Endometrium (tissue), 2 donors: ENCODE results near the gene AKT2.
"Not testable (repeated sequence)": the region's sequence is repeated elsewhere in the genome, so short reads cannot be mapped to it uniquely, and the experiment has no call there.

Experiments
- FAIRE-seq: peaks from 2 replicates; lab custom pipeline; 2012; peaks lifted over from hg19 to GRCh38; lab: Jason Lieb, UNC
- donor health status: control.
- donor health status: control.

Gene AKT2

DNA sequence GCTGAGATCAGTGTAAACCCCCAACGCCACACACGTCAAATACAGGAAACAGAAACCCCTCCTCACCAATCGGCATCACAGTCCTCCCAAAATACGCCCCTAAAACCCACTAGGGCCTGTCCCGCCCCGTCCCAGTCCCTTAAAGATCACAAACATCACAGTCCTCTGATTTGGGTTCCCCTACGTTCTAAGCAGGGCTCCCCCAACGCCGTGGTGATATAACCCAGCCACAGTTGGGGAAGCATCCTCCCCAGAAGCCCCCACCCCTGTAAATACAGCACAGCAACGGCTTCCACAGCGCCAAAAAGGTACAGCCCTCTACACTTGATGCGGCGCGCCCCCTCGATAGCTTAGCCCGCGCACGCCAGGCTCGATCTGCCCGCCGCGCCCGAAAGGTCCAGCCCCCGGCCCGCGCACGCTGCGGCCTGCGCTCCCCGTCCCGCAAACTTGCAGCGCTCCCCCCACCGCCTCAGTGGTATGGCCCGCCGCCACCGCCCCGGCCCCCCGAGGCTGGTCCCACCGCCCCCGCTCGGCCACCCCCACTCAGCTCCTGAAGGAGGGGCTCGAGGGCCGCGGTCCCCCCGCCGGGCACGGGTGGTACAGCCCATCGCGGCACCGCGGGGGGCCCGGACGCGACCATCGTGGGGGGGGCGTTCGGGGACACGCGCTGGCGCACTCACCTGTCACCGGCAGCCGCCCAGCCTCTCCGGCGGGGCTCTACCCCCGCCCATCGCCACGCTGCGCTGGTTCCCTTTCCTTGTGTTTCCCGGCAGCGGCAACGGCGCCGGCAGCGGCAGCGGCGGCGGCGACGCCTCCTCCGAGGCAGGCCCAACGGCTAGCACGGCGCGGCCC, at the start of gene AKT2:
Gene AKT2 (minus strand): TSS at position 845 of the 852 bp plus-strand sequence. CDS start 20,078 bp downstream, outside the sequence.
- FAIRE-seq: no peak

DNA sequence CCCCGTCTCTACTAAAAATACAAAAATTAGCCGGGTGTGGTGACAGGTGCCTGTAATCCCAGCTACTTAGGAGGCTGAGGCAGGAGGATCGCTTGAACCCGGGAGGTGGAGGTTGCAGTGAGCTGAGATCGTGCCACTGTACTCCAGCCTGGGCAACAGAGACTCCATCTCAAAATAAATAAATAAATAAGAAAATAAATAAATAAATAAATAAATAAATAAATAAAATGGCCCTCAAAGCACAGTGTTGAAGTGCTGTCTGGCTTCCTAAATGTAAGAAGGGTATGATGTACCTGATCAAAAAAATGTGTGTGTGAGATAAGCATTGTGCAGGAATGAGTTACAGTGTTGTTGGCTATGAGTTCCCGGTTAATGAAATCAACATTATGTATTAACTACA, 47.9 kb upstream of the AKT2 start:
- FAIRE-seq: not testable (repeated sequence)

DNA sequence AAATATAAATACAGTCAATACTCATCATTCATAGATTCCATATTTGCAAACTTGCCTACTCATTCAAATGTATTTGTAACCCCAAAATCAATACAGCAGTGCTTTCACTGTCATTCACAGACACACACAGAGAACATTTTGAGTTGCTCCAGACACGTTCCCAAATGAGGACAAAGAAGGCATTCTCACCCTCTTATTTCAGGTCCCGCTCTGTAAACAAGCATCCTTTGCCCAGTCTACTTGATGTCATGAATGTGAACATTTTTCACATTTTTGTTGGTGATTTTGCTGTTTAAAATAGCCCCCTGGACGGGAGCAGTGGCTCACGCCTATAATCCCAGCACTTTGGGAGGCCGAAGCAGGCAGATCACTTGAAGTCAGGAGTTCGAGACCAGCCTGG, 47.5 kb upstream of the AKT2 start:
- FAIRE-seq: no peak

DNA sequence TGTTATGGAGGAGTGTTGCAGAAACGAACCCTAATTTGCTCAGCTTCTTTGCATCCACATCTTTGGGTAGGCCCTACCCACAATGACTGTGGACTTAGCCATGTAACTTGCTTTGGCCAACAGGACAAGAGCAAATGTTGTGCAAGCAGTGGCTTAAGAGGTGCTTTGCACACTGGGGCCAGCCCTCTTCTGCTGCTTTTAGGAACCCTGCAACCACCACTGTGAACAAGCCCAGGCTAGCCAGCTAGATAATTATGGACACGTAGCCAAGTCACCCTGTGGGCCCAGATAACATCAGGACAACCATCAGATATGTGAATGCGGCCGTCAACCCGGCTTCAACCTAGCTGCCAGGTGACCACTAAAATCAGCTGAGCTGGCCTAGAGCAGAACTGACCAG, 45.9 kb upstream of the AKT2 start:
- FAIRE-seq: no peak

DNA sequence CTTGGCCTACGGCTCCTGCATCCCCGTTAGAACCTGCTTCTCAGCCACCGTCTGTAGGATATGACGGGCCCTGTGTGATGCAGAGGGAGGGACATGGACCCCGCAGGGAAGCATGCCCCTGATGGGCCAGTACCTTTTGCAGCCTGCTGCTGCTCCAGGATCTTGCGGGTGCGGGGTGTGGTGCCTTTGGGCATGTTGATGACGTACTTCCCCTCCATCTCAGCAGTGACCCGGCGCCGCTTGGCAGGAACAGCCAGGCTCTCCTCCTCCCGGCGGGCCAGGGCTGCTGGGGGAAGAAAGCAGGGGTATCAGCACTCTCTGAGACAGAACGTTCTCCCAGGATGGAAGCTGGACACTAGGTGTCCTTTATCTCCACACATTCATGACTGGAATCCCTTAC, 41.1 kb upstream of the AKT2 start:
- FAIRE-seq: no peak

DNA sequence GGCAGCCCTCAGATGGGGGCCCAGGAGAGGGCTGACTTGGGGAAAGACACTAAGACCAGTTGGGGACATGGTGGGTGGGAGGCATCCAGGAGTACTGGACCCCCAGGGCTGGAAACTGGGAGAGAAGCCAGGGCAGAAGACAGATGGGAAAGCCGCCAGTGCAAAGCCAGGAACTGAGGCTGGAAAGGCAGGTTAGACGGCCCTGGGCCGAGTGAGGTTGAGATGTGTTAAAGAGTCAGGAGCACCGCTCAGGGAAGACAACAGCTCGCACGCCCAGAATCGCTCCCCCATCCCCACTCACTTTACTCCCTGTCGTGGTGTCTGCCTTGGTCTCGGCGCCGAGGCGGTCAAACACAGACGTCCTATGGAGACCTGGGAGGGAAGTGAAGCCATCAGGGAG, 38.6 kb upstream of the AKT2 start:
- FAIRE-seq: no peak

DNA sequence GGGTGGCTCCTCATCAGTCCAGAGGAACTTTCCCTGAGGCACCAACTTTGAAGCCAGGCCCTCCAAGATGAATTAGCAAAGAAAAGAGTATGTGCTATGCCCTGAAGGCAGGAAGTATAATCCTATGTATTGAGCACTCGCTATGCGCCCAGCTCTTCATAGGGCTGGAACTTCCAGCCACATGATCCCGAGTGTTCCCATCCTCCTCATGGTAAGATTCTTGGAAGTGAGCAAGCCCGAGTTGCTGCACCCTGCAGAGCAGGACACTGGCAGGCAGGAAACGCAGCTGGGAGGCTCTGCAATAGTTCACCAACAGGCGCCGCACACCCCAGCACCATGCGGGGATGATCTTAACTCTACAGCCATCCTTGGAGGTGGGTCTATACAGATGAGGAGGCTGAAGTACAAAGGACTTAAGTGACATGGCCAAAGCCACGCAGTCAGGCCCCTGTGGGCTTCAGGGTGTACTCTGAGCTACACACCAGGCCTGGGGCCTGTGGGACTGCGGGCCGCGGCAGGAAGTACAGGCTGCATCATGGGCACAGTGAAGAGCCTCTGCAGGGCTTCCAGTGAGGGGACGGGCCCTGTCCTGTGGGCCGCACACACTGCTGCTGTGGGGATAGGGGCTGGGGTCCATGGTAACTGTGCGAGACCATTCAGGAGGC, 37.9 kb upstream of the AKT2 start:
- FAIRE-seq: no peak

DNA sequence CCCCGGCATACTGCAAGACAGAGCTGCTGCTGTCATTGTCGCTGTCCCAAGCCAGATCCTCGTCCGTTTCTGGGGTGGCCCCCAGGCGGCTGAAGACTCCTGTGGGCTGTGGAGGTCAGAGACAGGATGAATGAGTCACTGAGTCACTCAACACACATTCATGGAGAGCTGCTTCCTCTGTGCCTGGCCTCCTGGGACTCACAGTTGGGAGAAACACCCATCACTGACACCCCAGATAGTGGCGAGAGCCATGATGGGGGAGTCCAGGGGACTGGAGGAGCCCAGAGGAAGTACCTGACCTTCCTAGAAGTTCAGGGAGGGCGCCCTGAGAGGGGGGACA, 37.1 kb upstream of the AKT2 start:
- no peak for FAIRE-seq

DNA sequence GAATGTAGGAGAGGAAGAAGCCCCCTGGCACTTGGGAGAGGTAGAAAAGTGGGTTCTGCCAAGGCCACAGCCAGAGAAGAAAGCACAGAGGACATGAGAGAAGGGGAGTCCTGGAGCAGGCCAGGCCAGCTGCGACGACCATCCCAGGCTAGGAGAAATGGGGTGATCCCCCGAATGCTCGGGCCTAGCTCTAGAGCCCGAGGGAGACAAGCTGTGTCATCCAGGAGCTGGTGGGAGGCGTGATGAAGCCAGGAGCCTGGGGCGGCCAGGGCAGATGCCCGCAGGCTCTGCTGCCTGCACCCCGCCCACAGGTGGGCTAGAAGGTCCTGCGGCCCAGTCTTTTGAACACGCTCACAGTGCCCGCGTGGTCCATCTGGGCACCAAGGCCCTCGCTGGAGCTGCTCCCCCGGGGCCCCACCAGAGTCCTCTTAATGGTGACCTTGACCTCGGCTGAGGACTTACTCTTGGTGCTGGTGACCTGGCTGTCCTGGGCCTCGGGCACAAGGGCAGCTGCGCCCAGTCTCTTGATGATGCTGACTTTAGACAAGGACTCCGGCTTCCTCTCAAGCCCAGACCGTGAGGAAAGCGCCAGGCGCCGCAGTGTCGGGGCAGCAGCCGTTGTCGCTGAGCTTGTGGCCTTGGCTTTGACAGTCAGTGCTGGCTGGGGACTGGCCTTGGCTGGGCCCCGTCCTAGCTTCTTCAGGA, 36.6 kb upstream of the AKT2 start:
- no peak for FAIRE-seq

DNA sequence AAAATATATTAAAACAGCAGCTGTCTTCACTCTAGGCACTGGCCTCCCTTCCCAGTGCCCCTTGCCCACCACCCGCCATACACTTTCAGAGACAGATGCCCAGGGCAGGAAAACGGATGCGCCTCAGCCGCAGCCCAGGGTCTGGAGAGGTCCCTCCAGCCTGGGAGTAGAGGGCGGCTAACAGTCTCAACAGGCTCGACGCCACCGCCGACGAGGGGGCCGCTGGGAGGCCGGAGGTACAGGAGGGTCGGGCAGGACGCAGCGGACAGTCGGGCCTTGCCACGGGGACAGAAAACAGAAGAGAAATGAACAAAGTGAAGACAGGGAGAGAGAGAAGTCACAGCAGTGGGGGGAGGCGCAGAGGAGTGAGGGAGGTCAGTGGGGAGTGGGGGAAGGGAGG, 35.9 kb upstream of the AKT2 start:
- no peak for FAIRE-seq

DNA sequence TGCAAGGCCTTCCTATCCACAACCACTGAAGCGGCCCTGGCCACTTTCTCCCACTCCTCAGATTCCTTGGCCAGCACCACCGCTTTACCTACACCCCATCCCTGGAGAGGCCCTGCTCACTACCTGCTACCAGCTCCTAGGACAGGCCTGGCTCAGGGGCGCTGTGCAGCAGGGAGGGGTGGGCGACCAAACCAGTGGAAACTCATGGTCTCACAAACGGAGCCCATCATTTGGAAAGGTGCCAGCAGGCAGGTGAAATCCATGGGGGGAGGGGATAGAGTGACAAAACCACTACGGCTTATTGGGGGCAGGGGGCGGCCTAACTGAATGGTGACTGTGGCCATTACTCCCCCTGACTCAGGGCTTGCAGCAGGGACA, 35.4 kb upstream of the AKT2 start:
- no peak for FAIRE-seq

DNA sequence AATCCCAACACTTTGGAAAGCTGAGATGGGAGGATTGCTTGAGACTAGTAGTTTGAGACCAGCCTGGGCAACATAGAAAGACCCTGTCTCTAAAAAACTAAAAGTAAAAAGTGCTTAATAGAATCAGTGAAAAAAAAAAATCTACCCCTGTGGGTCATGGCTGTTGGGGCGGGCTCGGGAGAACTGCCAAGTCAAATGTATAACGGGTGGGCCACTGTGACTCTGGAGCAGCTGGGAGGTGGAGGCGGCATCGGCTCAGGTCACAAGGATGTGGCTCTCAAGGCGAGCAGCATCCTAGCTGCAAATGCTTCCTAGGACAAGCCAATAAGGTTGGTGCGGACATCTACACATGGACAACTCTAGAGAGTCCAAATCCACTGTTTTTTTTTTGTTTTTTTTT, 32.2 kb upstream of the AKT2 start:
- no peak for FAIRE-seq

DNA sequence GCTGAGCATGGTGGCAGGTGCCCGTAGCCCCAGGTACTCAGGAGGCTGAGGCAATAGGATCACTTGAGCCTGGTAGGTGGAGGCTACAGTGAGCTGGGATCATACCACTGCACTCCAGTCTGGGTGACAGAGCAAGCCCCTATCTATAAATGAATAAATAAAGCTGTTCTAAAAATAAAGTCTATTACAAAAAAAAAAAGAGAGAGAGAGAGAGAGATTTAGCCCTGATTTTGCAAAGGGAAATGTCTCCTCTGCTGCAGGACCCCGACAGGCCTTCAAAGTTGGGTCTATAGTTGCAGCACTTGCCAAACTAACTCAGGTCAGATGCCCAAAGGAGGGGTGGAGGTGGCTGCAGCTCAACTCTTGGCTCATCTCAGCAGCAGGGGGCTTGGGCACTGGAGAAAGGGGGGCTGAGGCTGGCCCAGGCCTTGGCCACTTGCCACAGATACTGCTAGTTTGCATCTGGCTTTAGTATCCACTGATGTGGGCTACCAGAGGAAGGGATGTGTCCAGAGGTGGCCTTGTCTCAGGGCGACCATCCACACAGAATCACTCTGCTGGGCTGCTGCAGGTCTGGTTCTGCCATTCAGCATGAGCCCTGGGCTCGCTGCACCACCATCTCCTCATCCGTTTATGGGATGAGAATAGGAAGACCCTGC, 30.8 kb upstream of the AKT2 start:
- FAIRE-seq: no peak

DNA sequence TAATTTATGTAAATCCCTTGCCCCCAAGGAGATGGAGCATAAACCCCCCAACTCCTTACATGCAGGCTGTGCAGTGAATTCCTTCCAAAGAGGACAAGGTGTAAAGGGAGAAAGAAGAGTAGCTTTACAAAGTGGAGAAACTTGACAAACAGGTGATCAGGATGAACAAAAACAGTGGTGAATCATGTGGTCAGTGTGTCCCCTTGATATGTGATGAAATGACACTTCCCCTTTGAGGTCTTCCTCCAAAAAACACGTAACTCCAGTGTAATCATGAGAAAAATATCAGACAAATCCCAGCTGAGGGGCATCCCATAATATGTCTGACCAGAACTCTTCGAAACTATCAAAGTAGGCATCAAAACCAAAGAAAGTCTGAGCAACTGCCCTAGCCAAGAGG, 29.5 kb upstream of the AKT2 start:
- FAIRE-seq: no peak

DNA sequence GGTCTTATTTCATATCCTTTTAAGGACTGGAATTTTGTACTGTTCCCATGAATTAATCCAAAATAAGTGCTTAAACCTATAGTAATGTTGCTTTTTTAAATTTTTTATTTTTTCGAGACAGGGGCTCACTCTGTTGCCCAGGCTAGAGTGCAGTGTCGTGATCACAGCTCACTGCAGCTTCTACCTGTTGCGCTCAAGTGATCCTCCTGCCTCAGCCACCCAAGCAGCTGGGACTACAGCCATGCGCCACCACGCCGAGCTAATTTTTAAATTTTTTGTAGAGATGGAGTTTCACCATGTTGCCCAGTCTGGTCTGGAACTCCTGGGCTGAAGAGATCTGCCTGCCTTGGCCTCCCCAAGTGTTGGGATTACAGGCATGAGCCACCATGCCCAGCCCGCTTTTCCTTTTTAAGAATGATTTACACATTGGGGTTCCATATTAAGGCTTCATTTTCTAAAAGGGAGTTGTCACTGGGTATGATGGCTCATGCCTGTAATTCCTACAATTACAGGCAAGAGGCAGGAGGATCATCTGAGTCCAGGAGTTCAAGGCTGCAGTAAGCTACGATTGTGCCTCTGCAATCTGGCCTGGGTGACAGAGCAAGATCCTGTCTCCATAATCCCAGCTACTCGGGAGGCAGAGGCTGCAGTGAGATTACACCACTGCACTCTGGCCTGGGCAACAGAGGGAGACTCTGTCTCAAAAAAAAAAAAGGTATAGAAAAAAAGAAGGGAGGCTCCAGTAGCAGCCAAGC, 28.3 kb upstream of the AKT2 start:
- no peak for FAIRE-seq

DNA sequence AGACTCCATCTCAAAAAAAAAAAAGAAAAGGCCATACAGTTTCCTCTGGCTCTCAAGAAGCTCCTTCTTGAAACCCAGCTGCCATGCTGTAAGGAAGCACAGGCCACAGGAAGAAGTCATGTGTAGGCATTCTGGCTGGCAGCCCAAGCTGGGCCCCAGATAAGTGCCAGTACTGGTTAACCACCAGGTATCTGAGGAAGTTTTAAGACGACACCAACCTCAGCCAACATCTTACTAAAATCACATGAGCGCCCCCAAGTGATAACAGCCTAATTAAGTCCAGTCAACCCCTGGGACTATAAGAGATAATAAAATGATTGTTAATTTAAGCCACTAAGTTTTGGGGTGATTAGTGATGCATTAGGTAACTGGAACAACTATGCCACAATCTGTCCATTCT, 27.4 kb upstream of the AKT2 start:
- FAIRE-seq: no peak

DNA sequence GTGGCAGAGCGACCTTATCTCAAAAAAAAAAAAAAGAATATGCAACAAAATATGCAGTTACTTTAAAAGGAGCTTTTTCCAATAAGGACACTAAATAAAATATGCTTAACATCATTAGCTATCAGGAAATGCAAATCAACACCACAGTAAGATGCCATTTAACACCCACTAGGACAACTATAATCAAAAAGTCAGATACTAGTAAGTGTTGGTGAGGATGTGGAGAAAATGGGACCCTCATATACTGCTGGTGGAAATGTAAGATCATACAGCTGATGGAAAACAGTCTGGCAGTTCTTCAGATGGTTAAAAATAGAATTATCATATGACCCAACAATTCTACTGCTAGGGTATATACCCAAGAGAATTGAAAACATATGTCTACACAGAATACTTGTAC, 24.5 kb upstream of the AKT2 start:
- FAIRE-seq: no peak

DNA sequence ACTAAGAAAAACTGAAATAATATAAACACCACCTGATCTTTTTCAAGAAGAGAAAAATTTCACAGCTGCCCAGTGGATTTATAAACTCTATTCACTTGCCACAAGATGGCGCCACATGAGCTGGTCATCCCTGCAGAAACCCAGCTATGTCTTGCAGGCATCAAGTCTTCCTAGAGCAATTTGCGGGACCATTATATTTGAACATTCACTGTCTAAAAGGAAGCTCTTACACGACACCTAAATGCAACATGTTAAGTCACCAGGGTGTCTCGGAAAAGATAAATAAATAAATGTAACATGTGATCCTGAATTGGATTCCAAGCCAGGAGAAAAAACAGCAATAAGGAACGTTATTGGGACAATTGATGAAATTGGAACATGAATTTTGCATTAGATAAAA, 20.3 kb upstream of the AKT2 start:
- peak; percentile 82 for FAIRE-seq

DNA sequence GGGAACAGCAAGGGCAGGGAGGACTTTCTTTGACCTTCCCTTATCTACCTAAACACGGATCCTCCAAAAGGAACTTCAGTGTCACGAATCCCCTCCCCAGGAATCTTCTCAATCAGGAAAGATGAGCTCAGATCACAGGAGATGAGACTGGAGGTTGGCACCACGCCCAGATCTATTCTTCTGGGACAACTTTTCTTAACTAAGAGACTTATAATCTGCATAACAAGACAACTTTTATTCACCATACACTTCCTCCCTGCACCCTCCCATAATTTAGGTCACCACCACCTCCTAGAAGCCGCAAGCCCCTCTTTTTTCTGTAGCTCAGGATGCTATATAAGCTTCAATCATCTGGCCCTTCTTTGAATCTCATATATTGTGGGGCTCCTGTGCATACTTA, 19.2 kb upstream of the AKT2 start:
- no peak for FAIRE-seq

DNA sequence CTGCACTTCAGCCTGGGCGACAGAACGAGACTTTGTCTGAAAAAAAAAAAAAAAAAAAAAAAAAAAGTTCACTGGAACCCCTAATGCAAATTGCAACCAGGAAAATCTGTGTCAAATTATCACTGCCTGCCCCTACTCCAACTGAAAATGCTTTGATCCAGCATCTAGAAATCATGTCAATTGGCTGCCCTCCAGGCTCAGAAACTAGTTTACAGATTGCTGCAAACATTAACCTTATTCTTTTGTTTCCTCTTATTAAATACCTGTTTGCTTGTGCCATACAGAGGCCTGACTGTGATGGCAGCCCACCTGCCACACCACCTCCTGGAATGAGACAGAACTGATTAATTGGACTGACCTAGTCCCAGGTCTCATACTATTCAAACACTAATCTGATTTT, 18.6 kb upstream of the AKT2 start:
- no peak for FAIRE-seq

DNA sequence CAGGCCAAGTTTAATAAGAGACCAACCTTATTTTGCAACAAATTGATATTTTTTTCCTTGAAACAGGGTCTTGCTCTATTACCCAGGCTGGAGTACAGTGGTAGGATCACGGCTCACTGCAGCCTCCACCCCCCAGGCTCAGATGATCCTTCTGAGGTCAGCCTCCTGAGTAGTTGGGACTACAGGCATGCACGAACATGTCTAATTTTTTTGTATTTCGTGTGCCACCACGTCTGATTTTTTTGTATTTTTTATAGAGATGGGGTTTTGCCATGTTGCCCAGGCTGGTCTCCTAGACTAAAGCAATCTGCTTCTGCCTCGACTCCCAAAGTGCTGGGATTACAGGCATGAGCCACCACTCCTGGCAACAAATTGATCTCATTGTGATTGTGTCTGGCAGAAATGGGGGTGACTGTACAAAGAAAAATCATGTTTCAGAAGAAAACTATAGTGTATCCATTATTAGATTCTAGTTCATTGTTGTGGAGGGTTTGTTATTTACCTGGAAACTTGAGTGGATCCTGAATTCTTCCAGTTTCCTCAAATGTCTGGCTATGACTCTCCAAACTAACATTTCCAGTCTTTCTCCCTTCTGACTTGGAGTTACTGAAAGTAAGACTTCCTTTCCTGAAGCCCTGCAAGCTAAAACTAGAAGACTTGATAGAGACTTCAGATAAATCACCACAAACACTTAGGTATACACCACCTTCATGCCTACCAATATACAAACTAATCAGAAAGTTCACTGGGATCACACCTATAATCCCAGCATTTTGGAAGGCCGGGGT, 17.3 kb upstream of the AKT2 start:
- no peak for FAIRE-seq
